GM23248 (cell line): ENCODE measurements around the gene HTATSF1.

Source experiments
- EZH2 ChIP-seq: fragments of 200-600 bp; sonication (generic); IDR thresholded peaks from 2 replicates; pipeline ENCODE4 v1.6.1; 2018; ENCODE audit warnings: antibody characterized with exemption, mild to moderate bottlenecking; ENCODE audit not compliant: insufficient read depth, poor library complexity, severe bottlenecking
- EZH2phosphoT487 ChIP-seq: fragments of 200-600 bp; sonication (generic); IDR thresholded peaks from 2 replicates; pipeline ENCODE4 v1.6.1; 2018; ENCODE audit warnings: antibody characterized with exemption, moderate library complexity, mild to moderate bottlenecking, low read depth; ENCODE audit not compliant: insufficient read depth

DNA sequence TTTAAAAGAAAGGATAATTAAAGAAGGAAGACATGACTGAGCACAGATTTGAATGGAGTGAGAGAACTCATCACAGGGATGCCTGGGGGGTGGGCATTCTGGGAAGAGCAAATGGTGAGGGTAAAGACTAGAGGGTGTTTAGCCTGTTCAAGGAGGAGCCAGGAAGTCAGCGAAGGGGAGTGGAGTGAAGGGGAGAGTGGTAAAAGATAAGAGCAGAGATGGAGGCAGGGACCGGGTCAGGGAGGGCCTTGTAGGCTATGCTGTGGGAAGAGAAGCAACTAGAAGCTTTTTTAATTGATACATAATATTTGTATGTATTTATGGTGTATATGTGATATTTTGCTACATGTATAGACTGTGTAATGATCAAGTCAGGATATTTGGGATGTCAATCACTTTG lies 32.4 kb downstream of the HTATSF1 start:
- TF ChIP-seq EZH2phosphoT487: no peak
- TF ChIP-seq EZH2: no peak
